OCI-LY3 (cell line): ENCODE results near the gene NEO1.

Source experiments
- EZH2phosphoT487 ChIP-seq: fragments of 200-600 bp; shearing (Covaris generic); IDR thresholded peaks from 2 replicates; pipeline ENCODE4 v1.6.1; 2018; ENCODE audit warnings: antibody characterized with exemption, mixed run types, low read depth
- TF ChIP-seq, protein P1 (sequence below): fragments of 200-600, 300-600 bp; sonication (generic); IDR thresholded peaks from 2 replicates; pipeline ENCODE4 v1.5.1; 2014; ENCODE audit warnings: antibody characterized with exemption, low read length, low read depth

DNA sequence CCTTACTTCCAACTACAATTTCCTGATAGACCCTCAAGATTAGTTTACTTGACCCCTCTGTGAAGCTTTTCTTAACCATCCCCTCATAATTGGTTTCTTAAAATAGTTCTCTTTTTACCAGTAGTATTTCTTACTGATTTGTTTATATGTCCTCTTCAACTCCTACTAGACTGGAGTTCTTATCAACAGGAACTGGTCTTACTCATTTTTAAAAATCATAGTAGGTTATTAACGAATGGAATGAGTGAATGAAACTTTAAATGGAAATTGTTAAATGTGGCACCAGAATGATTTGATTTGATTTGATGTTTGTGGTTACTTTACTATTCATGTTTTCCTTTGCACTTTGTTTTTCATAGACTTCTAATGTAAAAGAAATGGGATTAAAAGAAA lies 91.5 kb downstream of the NEO1 start:
- TF ChIP-seq, protein P1, sequence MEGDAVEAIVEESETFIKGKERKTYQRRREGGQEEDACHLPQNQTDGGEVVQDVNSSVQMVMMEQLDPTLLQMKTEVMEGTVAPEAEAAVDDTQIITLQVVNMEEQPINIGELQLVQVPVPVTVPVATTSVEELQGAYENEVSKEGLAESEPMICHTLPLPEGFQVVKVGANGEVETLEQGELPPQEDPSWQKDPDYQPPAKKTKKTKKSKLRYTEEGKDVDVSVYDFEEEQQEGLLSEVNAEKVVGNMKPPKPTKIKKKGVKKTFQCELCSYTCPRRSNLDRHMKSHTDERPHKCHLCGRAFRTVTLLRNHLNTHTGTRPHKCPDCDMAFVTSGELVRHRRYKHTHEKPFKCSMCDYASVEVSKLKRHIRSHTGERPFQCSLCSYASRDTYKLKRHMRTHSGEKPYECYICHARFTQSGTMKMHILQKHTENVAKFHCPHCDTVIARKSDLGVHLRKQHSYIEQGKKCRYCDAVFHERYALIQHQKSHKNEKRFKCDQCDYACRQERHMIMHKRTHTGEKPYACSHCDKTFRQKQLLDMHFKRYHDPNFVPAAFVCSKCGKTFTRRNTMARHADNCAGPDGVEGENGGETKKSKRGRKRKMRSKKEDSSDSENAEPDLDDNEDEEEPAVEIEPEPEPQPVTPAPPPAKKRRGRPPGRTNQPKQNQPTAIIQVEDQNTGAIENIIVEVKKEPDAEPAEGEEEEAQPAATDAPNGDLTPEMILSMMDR: no peak
- TF ChIP-seq EZH2phosphoT487: no peak
